H1 (cell line): Measurements from ENCODE around the gene NKX2-8. TPM values are rescaled to one million over a fixed set of nuclear protein-coding genes. Genes with fewer than 3 reads are reported as not detected.
A peak's percentile ranks its signal among the peaks of the same experiment; 100 is the strongest.

Source experiments
- CTCF ChIA-PET: fragments of 300-600 bp; sonication (Branson Sonifier 250); formaldehyde crosslinking; loops from one replicate; lab custom pipeline; 2021; ENCODE audit not compliant: partially characterized antibody; lab: Charles Lee
- POLR2A ChIA-PET: fragments of 300-600 bp; sonication (Branson Sonifier 250); formaldehyde crosslinking; loops from one replicate; lab custom pipeline; 2021; ENCODE audit warnings: inconsistent platforms; ENCODE audit not compliant: partially characterized antibody; lab: Charles Lee
- DNase-seq, 2 experiments: peaks; one replicate each; pipeline versions ENCODE4 v3.0.0 to v3.0.0-alpha.2; 2010 to 2022; ENCODE audit warnings: low spot score in 2 of 2, low read depth in 1 of 2, mixed read lengths in 1 of 2
- FAIRE-seq: peaks from 2 replicates; lab custom pipeline; 2011; peaks lifted over from hg19 to GRCh38; lab: Jason Lieb, UNC
- H2AFZ ChIP-seq: 2 replicates; pipeline ENCODE4 v1.8.1; 2012; ENCODE audit warnings: low read length, inconsistent platforms
- H2AK5ac ChIP-seq: 2 replicates; pipeline ENCODE4 v1.6.1; 2013; ENCODE audit warnings: low read depth, low read length
- H2BK120ac ChIP-seq: replicated peaks from 2 replicates; pipeline ENCODE3; 2013; ENCODE audit warnings: low read depth, low read length, inconsistent platforms
- H2BK12ac ChIP-seq: 2 replicates; pipeline ENCODE4 v1.6.1; 2013; ENCODE audit warnings: low read depth, low read length
- H2BK15ac ChIP-seq: 2 replicates; pipeline ENCODE4 v1.6.1; 2013; ENCODE audit warnings: low read length
- H2BK20ac ChIP-seq: 2 replicates; pipeline ENCODE4 v1.6.1; 2013; ENCODE audit warnings: low read length
- H2BK5ac ChIP-seq: 2 replicates; pipeline ENCODE4 v1.6.1; 2013; ENCODE audit warnings: low read depth, low read length
- H3K14ac ChIP-seq: 2 replicates; pipeline ENCODE4 v1.6.1; 2013; ENCODE audit warnings: inconsistent platforms; ENCODE audit not compliant: insufficient read length
- H3K18ac ChIP-seq: 2 replicates; pipeline ENCODE4 v1.6.1; 2013; ENCODE audit warnings: low read length; ENCODE audit errors: extremely low read depth
- H3K23ac ChIP-seq: 2 replicates; pipeline ENCODE4 v1.6.1; 2013; ENCODE audit warnings: inconsistent platforms; ENCODE audit not compliant: insufficient read length
- H3K23me2 ChIP-seq: 2 replicates; pipeline ENCODE4 v1.6.1; 2013; ENCODE audit warnings: low read depth, low read length
- H3K27ac ChIP-seq: 2 replicates; pipeline ENCODE4 v1.6.1; 2011; ENCODE audit warnings: low read depth, low read length, inconsistent platforms
- H3K27me3 ChIP-seq, 4 experiments: replicated peaks in 1 of 4; 1 replicate in 1 of 4; 2 replicates in 3 of 4; pipeline versions ENCODE4 v1.6.1 to v1.8.1; 2011 to 2013; ENCODE audit warnings: low read length in 3 of 4, mild to moderate bottlenecking in 3 of 4, inconsistent platforms in 2 of 4, mixed read lengths in 2 of 4, moderate library complexity in 1 of 4; ENCODE audit not compliant: control insufficient read depth in 3 of 4, insufficient read depth in 3 of 4; ENCODE audit errors: extremely low read depth in 1 of 4
- H3K36me3 ChIP-seq, 4 experiments: 2 replicates each; pipeline versions ENCODE4 v1.6.1 to v1.8.1; 2011 to 2013; ENCODE audit warnings: mild to moderate bottlenecking in 4 of 4, low read length in 3 of 4, moderate library complexity in 2 of 4, control low read depth in 1 of 4, inconsistent platforms in 1 of 4; ENCODE audit not compliant: insufficient read depth in 4 of 4, control insufficient read depth in 2 of 4
- H3K4ac ChIP-seq: replicated peaks from 2 replicates; pipeline ENCODE3; 2013; ENCODE audit warnings: low read length, low read depth, mixed read lengths, inconsistent platforms; ENCODE audit not compliant: insufficient read length
- H3K4me1 ChIP-seq, 4 experiments: replicated peaks in 1 of 4; 1 replicate in 1 of 4; 2 replicates in 3 of 4; pipeline versions ENCODE4 v1.6.1 to v1.8.1; 2011 to 2013; ENCODE audit warnings: low read length in 3 of 4, inconsistent platforms in 2 of 4, mixed read lengths in 1 of 4; ENCODE audit not compliant: insufficient read depth in 4 of 4, control insufficient read depth in 3 of 4
- H3K4me2 ChIP-seq, 2 experiments: 2 replicates each; pipeline versions ENCODE4 v1.6.1 to v1.8.1; 2011 to 2013; ENCODE audit warnings: low read depth in 2 of 2, low read length in 2 of 2, control low read depth in 1 of 2, inconsistent platforms in 1 of 2, mild to moderate bottlenecking in 1 of 2; ENCODE audit not compliant: insufficient read depth in 1 of 2
- H3K4me3 ChIP-seq, 4 experiments: fragments of 200-600, 300-600 bp in 1 of 4; sonication (generic), shearing (Covaris generic), sonication (Bioruptor Twin) in 1 of 4; 2 replicates each; pipeline versions ENCODE4 v1.5.1 to v1.8.1; 2011 to 2016; ENCODE audit warnings: low read length in 4 of 4, low read depth in 3 of 4, control low read depth in 2 of 4, inconsistent platforms in 2 of 4, mild to moderate bottlenecking in 2 of 4, mixed read lengths in 1 of 4, moderate library complexity in 1 of 4; ENCODE audit not compliant: insufficient read depth in 2 of 4; ENCODE audit errors: extremely low read depth in 1 of 4
- H3K56ac ChIP-seq: replicated peaks from 2 replicates; pipeline ENCODE3; 2013; ENCODE audit warnings: low read depth, mild to moderate bottlenecking, mixed read lengths, low read length, inconsistent platforms; ENCODE audit not compliant: insufficient read length
- H3K79me1 ChIP-seq: 2 replicates; pipeline ENCODE4 v1.6.1; 2013; ENCODE audit warnings: low read depth, low read length, control low read depth
- H3K79me2 ChIP-seq, 2 experiments: 2 replicates each; pipeline versions ENCODE4 v1.6.1 to v1.8.1; 2012 to 2013; ENCODE audit warnings: low read length in 2 of 2, mild to moderate bottlenecking in 2 of 2, inconsistent platforms in 1 of 2; ENCODE audit not compliant: insufficient read depth in 2 of 2, control insufficient read depth in 1 of 2
- H3K9ac ChIP-seq, 4 experiments: replicated peaks in 1 of 4; 1 replicate in 1 of 4; 2 replicates in 3 of 4; pipeline versions ENCODE4 v1.6.1 to v1.8.1; 2011 to 2013; ENCODE audit warnings: low read depth in 3 of 4, low read length in 3 of 4, control low read depth in 2 of 4, mild to moderate bottlenecking in 2 of 4, moderate library complexity in 2 of 4, inconsistent platforms in 1 of 4; ENCODE audit errors: extremely low read depth in 1 of 4
- H3K9me3 ChIP-seq, 2 experiments: 2 replicates each; pipeline versions ENCODE4 v1.6.1 to v1.8.1; 2012 to 2013; ENCODE audit warnings: mild to moderate bottlenecking in 2 of 2, moderate library complexity in 2 of 2, control low read depth in 1 of 2, inconsistent platforms in 1 of 2, low read depth in 1 of 2, low read length in 1 of 2, mixed read lengths in 1 of 2; ENCODE audit not compliant: insufficient read depth in 2 of 2
- H4K20me1 ChIP-seq, 2 experiments: replicated peaks in 1 of 2; 2 replicates each; pipeline versions ENCODE3 to v1.8.1; 2011 to 2013; ENCODE audit warnings: inconsistent platforms in 2 of 2, low read length in 2 of 2, mild to moderate bottlenecking in 1 of 2; ENCODE audit not compliant: insufficient read depth in 2 of 2, control insufficient read depth in 1 of 2
- H4K5ac ChIP-seq: 2 replicates; pipeline ENCODE4 v1.6.1; 2013; ENCODE audit warnings: low read length, low read depth, mixed read lengths, inconsistent platforms; ENCODE audit not compliant: insufficient read length
- H4K8ac ChIP-seq: 2 replicates; pipeline ENCODE4 v1.8.0; 2013; ENCODE audit warnings: mild to moderate bottlenecking, moderate library complexity, low read length, inconsistent platforms; ENCODE audit not compliant: insufficient read depth; ENCODE audit errors: extremely low read depth
- H4K91ac ChIP-seq: replicated peaks from 2 replicates; pipeline ENCODE3; 2013; ENCODE audit warnings: low read length, mixed read lengths, inconsistent platforms; ENCODE audit not compliant: insufficient read length
- CBX8 ChIP-seq: fragments of 300-800, 300-1000 bp; sonication (generic); IDR thresholded peaks from 2 replicates; pipeline ENCODE4 v1.7.1; 2016; ENCODE audit warnings: low read depth, low read length, borderline replicate concordance
- CHD1 ChIP-seq: IDR thresholded peaks from 2 replicates; pipeline ENCODE4 v1.6.1; 2012; ENCODE audit warnings: low read depth, low read length, improper control_type of control experiment
- FOSL1 ChIP-seq: IDR thresholded peaks from 2 replicates; pipeline ENCODE4 v1.6.1; 2011; ENCODE audit warnings: mild to moderate bottlenecking, low read depth, low read length, moderate library complexity; ENCODE audit not compliant: insufficient read depth
- HDAC2 ChIP-seq, 2 experiments: fragments of 300-600 bp in 1 of 2; sonication (generic) in 1 of 2; IDR thresholded peaks; 2 replicates each; pipeline ENCODE4 v1.6.1; 2011 to 2012; ENCODE audit warnings: low read depth in 2 of 2, low read length in 2 of 2, mild to moderate bottlenecking in 2 of 2, moderate library complexity in 2 of 2, borderline replicate concordance in 1 of 2, inconsistent platforms in 1 of 2
- JUND ChIP-seq: IDR thresholded peaks from 2 replicates; pipeline ENCODE4 v1.6.1; 2011; ENCODE audit warnings: mild to moderate bottlenecking, improper control_type of control experiment, low read length
- KDM4A ChIP-seq: IDR thresholded peaks from one replicate; pipeline ENCODE4 v1.7.1; 2012; ENCODE audit warnings: low read depth, mild to moderate bottlenecking, moderate library complexity, low read length, inconsistent platforms; ENCODE audit not compliant: severe bottlenecking
- PHF8 ChIP-seq: fragments of 200-600 bp; sonication (generic); conservative IDR thresholded peaks from 2 replicates; pipeline ENCODE4 v1.7.1; 2012; ENCODE audit warnings: low read depth, mild to moderate bottlenecking, inconsistent platforms, low read length, moderate library complexity
- POLR2A ChIP-seq, 2 experiments: IDR thresholded peaks; 1 replicate in 1 of 2; 2 replicates in 1 of 2; pipeline ENCODE4 v1.6.1; 2011; ENCODE audit warnings: low read depth in 2 of 2, low read length in 2 of 2, mild to moderate bottlenecking in 2 of 2; ENCODE audit errors: control extremely low read depth in 1 of 2
- POLR2AphosphoS5 ChIP-seq: IDR thresholded peaks from 2 replicates; pipeline ENCODE4 v1.6.1; 2011; ENCODE audit warnings: low read depth, low read length
- POU5F1 ChIP-seq: IDR thresholded peaks from 2 replicates; pipeline ENCODE4 v1.6.1; 2011; ENCODE audit warnings: low read depth, mild to moderate bottlenecking, low read length, moderate library complexity
- RXRA ChIP-seq: IDR thresholded peaks from 2 replicates; pipeline ENCODE4 v1.6.1; 2011; ENCODE audit warnings: low read depth, mild to moderate bottlenecking, low read length, moderate library complexity; ENCODE audit not compliant: insufficient read depth
- SAP30 ChIP-seq: fragments of 300-600 bp; sonication (generic); IDR thresholded peaks from 2 replicates; pipeline ENCODE4 v1.7.1; 2012; ENCODE audit warnings: low read length, moderate library complexity, mild to moderate bottlenecking, inconsistent platforms; ENCODE audit not compliant: insufficient read depth, insufficient replicate concordance
- whole genome bisulfite sequencing, 2 experiments: shearing (Covaris generic) in 1 of 2; methylation state at CpG; one replicate each; pipeline versions ENCODE4 v1.1.6 to v1.1.7; 2013 to 2015; ENCODE audit warnings: low lambda C conversion rate in 2 of 2, mixed read lengths in 2 of 2, inconsistent platforms in 1 of 2, low coverage in 1 of 2, missing lambda C conversion rate in 1 of 2; ENCODE audit not compliant: insufficient replicate concordance in 2 of 2, insufficient coverage in 1 of 2, insufficient read length in 1 of 2; ENCODE audit errors: extremely low coverage in 1 of 2, missing lambda C conversion rate in 1 of 2; 5-methylcytosine and 5-hydroxymethylcytosine counted together
- polyA plus RNA-seq, 7 experiments: library from polyadenylated mRNA; depleted of rRNA in 3 of 7; stranded (reverse) in 5 of 7; unstranded in 2 of 7; fragments of >200 nt in 5 of 7; fragments of 200-250 nt in 2 of 7; gene quantifications; 1 replicate in 5 of 7; 2 replicates in 1 of 7; 4 replicates in 1 of 7; pipeline versions ENCODE4 v1.2.1 to v1.2.3, GENCODE V29; 2011 to 2013; ENCODE audit warnings: missing spikeins in 2 of 7, mixed read lengths in 2 of 7
- total RNA-seq: library from RNA; stranded (reverse); fragmentation: NEBNext Ultra II Directional; extraction: Animal tissue kit (Norgen Biotek cat#: 25700); gene quantifications from 2 replicates; pipeline ENCODE4 v1.2.1, GENCODE V29; 2021
- TF ChIP-seq, protein P1 (sequence below): IDR thresholded peaks from 2 replicates; pipeline ENCODE4 v1.6.1; 2011; ENCODE audit warnings: low read length, improper control_type of control experiment

The NKX2-8 gene
- total and polyA plus RNA-seq, 2 of the 8 experiments (the other 6 are each of a cell fraction or from before 2014, with no cell fraction given) = not detected

DNA sequence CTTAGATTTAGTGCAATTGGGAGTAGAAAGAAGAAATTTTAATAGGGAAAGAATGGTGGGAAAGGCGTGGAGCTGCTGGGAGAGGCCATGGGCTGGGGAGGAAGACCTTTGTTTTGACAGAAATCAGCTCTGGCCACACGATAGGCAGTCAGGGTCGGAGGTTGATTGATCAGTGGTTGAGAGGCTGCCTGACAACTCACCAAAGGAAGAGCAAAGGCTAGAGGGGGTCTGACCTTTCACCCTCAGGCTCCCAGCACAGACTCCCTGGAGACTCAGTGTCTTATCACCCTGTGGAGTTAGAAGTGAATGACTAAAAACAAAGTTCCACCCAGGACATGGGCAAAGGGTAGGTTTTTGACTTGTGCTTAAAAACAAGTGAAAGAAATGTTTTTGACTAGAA, 18.0 kb upstream of the NKX2-8 start:
- Histone ChIP-seq H3K79me1 (no peaks in the 10 kb centered on the region), H3K9ac (no peak overlapping the region), H3K4me3 (no peak overlapping the region), H4K91ac (no peak overlapping the region), H3K79me2 (no peaks in the 10 kb centered on the region), H2BK120ac (no peak overlapping the region), H4K20me1 (no peaks in the 10 kb centered on the region), H2BK20ac (no peak overlapping the region), H3K27me3 (peaks cover 0 to 2% (median 0%) of the 10 kb centered on the region in 4 experiments; a peak in 2 of 7 replicates), H2AFZ (peak overlapping the region; percentile 36; the same call in 1 of the 2 replicates), H3K27ac (no peak overlapping the region), H2BK15ac (no peak overlapping the region), H2AK5ac (no peak overlapping the region), H3K23ac (no peak overlapping the region), H3K4me2 (peak overlapping the region in 1 of 2 experiments; percentile 38; a peak in 1 of 4 replicates), H3K36me3 (no peaks in the 10 kb centered on the region), H4K8ac (no peak overlapping the region), H2BK12ac (no peak overlapping the region), H4K5ac (no peak overlapping the region), H3K23me2 (no peaks in the 10 kb centered on the region; the same call in 1 of the 2 replicates), H3K4ac (no peak overlapping the region), H3K18ac (peak overlapping the region; percentile 9; the same call in 1 of the 2 replicates), H2BK5ac (no peak overlapping the region), H3K9me3 (no peaks in the 10 kb centered on the region), H3K14ac (no peak overlapping the region), H3K56ac (no peak overlapping the region), H3K4me1 (peaks cover 2 to 8% (median 4%) of the 10 kb centered on the region in 4 experiments; a peak in 5 of 7 replicates)
- CTCF ChIA-PET = interaction anchor here (1.0 to 27.3 kb wide), 6 partner anchors 15 to 95 kb away, joined by 3 to 395 read pairs (median 7); partner anchors contain the start of gene NKX2-1
- 55 to 100% methylated on average over 1 to 3 of the region's 3 CpGs for WGBS, 2 experiments
- DNase-seq = no peak
- no peak for FAIRE-seq
- POLR2A ChIA-PET = no interaction called here
- TF ChIP-seq, protein P1, sequence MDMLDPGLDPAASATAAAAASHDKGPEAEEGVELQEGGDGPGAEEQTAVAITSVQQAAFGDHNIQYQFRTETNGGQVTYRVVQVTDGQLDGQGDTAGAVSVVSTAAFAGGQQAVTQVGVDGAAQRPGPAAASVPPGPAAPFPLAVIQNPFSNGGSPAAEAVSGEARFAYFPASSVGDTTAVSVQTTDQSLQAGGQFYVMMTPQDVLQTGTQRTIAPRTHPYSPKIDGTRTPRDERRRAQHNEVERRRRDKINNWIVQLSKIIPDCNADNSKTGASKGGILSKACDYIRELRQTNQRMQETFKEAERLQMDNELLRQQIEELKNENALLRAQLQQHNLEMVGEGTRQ = no peak
- TF ChIP-seq JUND = no peak
- TF ChIP-seq SAP30 = no peak
- TF ChIP-seq CHD1 = no peak
- TF ChIP-seq PHF8 = no peak
- no peak for TF ChIP-seq POLR2AphosphoS5
- no peak for TF ChIP-seq KDM4A
- TF ChIP-seq RXRA = no peak
- TF ChIP-seq HDAC2 (IDR thresholded peaks at IDR 0.05; ENCODE audit: borderline replicate concordance in 1 of 2, low read depth in 2 of 2, low read length in 2 of 2) = no peak
- no peak for TF ChIP-seq CBX8
- no peak for TF ChIP-seq POLR2A (IDR thresholded peaks at IDR 0.05; ENCODE audit: control extremely low read depth in 1 of 2, low read depth in 2 of 2, low read length in 2 of 2)
- TF ChIP-seq POU5F1 = no peak
- no peak for TF ChIP-seq FOSL1
